GM10266 (cell line): Measurements from ENCODE around the gene TMEM200A.

Experiments
- DNase-seq: peaks from one replicate; pipeline ENCODE4 v3.0.0; 2012; ENCODE audit errors: extremely low spot score
- TF ChIP-seq, protein P1 (sequence below): IDR thresholded peaks from 2 replicates; pipeline ENCODE4 v1.5.1; 2012; ENCODE audit warnings: mild to moderate bottlenecking, low read depth; ENCODE audit not compliant: control insufficient read depth, insufficient read depth; ENCODE audit errors: missing control alignments

Gene TMEM200A

DNA sequence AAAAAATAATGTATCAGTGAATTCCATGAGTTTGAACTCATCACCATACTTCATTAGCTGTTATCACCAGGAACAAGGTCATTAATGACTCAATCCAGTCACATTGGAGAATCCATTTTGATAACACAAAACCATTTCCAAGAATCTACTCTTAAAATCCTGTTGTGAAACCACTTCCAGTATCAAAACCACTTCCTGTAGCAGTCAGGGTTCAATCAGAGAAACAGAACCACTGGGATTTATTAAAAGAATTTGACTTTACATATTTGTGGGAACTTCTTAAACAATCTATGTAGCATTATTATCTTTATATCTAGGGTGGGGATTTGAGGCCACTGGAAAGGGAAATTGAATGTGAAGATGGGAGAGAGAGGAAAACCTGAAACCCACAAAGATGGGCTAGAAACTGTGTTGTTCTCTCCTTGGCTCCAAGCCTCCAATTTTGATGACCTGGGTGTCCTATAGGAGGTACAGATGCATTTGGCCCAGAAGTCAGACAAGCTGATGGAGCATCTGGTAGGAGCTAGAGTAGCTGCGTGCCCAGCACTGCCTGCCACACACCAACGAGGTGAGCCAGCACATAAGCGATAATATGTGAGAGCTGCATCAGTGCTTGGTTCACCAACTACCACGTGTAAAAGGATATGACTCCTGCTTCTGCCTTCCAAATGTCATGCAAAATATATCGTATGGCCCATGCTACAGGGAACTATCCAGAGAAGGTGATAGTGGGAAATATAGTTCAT lies 117.0 kb downstream of the TMEM200A start:
- TF ChIP-seq, protein P1, sequence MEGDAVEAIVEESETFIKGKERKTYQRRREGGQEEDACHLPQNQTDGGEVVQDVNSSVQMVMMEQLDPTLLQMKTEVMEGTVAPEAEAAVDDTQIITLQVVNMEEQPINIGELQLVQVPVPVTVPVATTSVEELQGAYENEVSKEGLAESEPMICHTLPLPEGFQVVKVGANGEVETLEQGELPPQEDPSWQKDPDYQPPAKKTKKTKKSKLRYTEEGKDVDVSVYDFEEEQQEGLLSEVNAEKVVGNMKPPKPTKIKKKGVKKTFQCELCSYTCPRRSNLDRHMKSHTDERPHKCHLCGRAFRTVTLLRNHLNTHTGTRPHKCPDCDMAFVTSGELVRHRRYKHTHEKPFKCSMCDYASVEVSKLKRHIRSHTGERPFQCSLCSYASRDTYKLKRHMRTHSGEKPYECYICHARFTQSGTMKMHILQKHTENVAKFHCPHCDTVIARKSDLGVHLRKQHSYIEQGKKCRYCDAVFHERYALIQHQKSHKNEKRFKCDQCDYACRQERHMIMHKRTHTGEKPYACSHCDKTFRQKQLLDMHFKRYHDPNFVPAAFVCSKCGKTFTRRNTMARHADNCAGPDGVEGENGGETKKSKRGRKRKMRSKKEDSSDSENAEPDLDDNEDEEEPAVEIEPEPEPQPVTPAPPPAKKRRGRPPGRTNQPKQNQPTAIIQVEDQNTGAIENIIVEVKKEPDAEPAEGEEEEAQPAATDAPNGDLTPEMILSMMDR: no peak
- DNase-seq: no peak

DNA sequence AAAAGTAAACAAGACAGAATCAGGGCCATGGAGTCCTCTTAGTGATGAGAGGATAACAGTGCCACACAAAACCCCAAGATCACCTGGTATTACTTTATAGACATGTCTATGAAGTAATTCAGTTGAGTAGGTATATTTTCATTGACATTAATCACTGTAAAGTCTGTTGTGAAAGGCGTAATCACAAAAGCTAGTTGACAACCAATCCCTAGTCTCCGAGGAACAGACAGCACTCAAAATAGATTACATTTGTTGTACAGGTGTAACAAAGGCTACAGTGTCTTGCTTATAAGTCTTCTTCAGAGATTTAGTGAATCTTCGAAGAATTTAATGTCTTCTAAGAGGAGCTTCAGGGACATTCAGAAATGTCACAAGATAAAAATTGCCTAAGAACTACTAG lies 120.1 kb downstream of the TMEM200A start:
- no peak for DNase-seq

GRCh38 chr6:130486417-130486816 lies 120.6 kb downstream of the TMEM200A start:
- TF ChIP-seq, protein P1: no peak

More for the DNA sequence above, 120.1 kb downstream of the TMEM200A start:
- TF ChIP-seq, protein P1: no peak

GRCh38 chr6:130489514-130489913 lies 123.7 kb downstream of the TMEM200A start:
- no peak for DNase-seq
- TF ChIP-seq, protein P1: no peak

More at GRCh38 chr6:130486417-130486816, 120.6 kb downstream of the TMEM200A start:
- no peak for DNase-seq
